ENCODE results near the gene FGFR4.
A peak's percentile ranks its signal among the peaks of the same experiment; 100 is the strongest.

FGFR4 gene

GRCh38 chr5:177126771-177127170, 40.1 kb downstream of the FGFR4 start:
- H3K4me3 ChIP-seq (ENCODE audit: low read depth, low read length): no peak overlapping the region
- TF ChIP-seq CTCF (IDR thresholded peaks at IDR 0.05; ENCODE audit: borderline replicate concordance, insufficient read depth, low read depth, low read length): no peak

- no peak for TF ChIP-seq CTCF (IDR thresholded peaks at IDR 0.05; ENCODE audit: borderline replicate concordance, insufficient read depth, low read depth, low read length)
- H3K4me3 ChIP-seq (ENCODE audit: low read depth, low read length): no peak overlapping the region
These were observed 41.9 kb downstream of the FGFR4 start for GRCh38 chr5:177128551-177128981.

DNA sequence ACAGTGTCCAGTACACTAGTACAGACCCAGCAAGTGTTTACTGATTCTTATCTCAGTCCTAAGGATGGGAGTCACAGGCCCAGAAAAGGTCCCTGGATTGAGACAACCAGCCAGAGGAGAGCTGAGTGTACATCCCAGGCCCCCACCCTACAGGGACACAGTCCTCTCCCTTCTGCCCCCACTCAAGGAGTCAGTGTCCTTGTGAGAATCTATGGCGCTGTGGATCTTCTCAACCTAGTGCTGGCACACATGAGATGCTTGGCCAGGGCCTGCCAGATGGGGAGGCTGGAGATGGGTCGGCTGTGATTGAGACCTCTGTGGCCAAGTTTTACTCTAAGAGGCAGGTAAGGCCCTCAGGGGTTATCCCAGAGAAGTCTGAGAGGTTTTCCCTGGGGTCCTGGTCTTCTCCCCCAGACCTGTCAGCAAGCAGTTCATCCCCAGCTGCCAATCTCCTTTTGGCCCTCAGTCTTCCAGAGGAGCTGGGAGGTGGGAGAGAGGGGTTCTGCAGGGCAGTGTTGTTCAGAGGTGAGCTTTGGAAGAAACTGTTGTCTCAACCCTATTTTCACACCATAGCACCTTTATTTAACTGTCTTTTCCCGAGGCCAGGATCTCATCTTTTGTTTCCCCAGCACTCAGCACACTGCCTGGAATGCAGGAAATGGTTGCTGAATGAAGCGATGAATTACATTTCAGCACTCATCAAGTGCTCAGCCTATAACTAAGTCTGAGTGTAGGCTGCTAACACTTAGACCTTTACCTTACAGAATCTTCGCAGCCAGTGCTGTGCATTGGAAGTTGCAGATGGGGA, 43.7 kb downstream of the FGFR4 start:
- H3K4me3 ChIP-seq (ENCODE audit: low read depth, low read length): no peak overlapping the region
- TF ChIP-seq CTCF (IDR thresholded peaks at IDR 0.05; ENCODE audit: borderline replicate concordance, insufficient read depth, low read depth, low read length): no peak

- TF ChIP-seq CTCF (IDR thresholded peaks at IDR 0.05; ENCODE audit: borderline replicate concordance, insufficient read depth, low read depth, low read length): no peak
- H3K4me3 ChIP-seq (ENCODE audit: low read depth, low read length): no peak overlapping the region
These were observed 44.3 kb downstream of the FGFR4 start for GRCh38 chr5:177131019-177131320.

- no peak for TF ChIP-seq CTCF (IDR thresholded peaks at IDR 0.05; ENCODE audit: borderline replicate concordance, insufficient read depth, low read depth, low read length)
- H3K4me3 ChIP-seq (ENCODE audit: low read depth, low read length): no peak overlapping the region
These were observed 44.8 kb downstream of the FGFR4 start for GRCh38 chr5:177131352-177132135.

GRCh38 chr5:177132136-177133095, 45.7 kb downstream of the FGFR4 start:
- H3K4me3 ChIP-seq (ENCODE audit: low read depth, low read length): peak overlapping the region; percentile 47
- no peak for TF ChIP-seq CTCF (IDR thresholded peaks at IDR 0.05; ENCODE audit: borderline replicate concordance, insufficient read depth, low read depth, low read length)

Measured in GM12875 (cell line).